H9 (cell line): ENCODE results near the gene OR56A1. TPM values are rescaled to one million over a fixed set of nuclear protein-coding genes. Genes with fewer than 3 reads are reported as not detected.

ENCODE experiments used
- DNase-seq: peaks from one replicate; pipeline ENCODE4 v3.0.0-alpha.2; 2017
- H2AFZ ChIP-seq: one replicate; pipeline ENCODE4 v1.6.1; 2013; ENCODE audit warnings: mild to moderate bottlenecking, low read length, control low read depth, moderate library complexity
- H2AK5ac ChIP-seq: 2 replicates; pipeline ENCODE4 v1.6.1; 2013; ENCODE audit warnings: low read length, control low read depth, mixed read lengths; ENCODE audit not compliant: insufficient read length
- H2BK120ac ChIP-seq: one replicate; pipeline ENCODE4 v1.6.1; 2013; ENCODE audit warnings: low read depth, mild to moderate bottlenecking, low read length, control low read depth, inconsistent platforms; ENCODE audit not compliant: poor library complexity, severe bottlenecking
- H2BK12ac ChIP-seq: 2 replicates; pipeline ENCODE4 v1.6.1; 2013; ENCODE audit warnings: low read length, control low read depth, mixed read lengths, low read depth; ENCODE audit not compliant: insufficient read length
- H2BK15ac ChIP-seq: 2 replicates; pipeline ENCODE4 v1.6.1; 2013; ENCODE audit warnings: low read depth, low read length, control low read depth
- H2BK20ac ChIP-seq: one replicate; pipeline ENCODE4 v1.6.1; 2013; ENCODE audit warnings: low read depth, mild to moderate bottlenecking, low read length, control low read depth, inconsistent platforms; ENCODE audit not compliant: poor library complexity, severe bottlenecking
- H2BK5ac ChIP-seq: 2 replicates; pipeline ENCODE4 v1.6.1; 2013; ENCODE audit warnings: low read length, control low read depth, mixed read lengths; ENCODE audit not compliant: insufficient read length
- H3K14ac ChIP-seq: 2 replicates; pipeline ENCODE4 v1.6.1; 2013; ENCODE audit warnings: low read length, control low read depth; ENCODE audit not compliant: insufficient read depth
- H3K18ac ChIP-seq: 2 replicates; pipeline ENCODE4 v1.6.1; 2013; ENCODE audit warnings: low read depth, mild to moderate bottlenecking, mixed read lengths, low read length, control low read depth; ENCODE audit not compliant: insufficient read length
- H3K23ac ChIP-seq: 2 replicates; pipeline ENCODE4 v1.6.1; 2013; ENCODE audit warnings: low read length, control low read depth, mixed read lengths, low read depth; ENCODE audit not compliant: insufficient read length
- H3K23me2 ChIP-seq: 2 replicates; pipeline ENCODE4 v1.6.1; 2013; ENCODE audit warnings: low read depth, mild to moderate bottlenecking, mixed read lengths, low read length, control low read depth; ENCODE audit not compliant: insufficient read length, poor library complexity, severe bottlenecking
- H3K27ac ChIP-seq: 2 replicates; pipeline ENCODE4 v1.5.1; 2013; ENCODE audit warnings: low read length, control low read depth, mixed read lengths, low read depth; ENCODE audit not compliant: insufficient read length
- H3K27me3 ChIP-seq: 2 replicates; pipeline ENCODE4 v1.6.1; 2013; ENCODE audit warnings: low read length, control low read depth, inconsistent platforms; ENCODE audit not compliant: insufficient read depth
- H3K4ac ChIP-seq: 2 replicates; pipeline ENCODE4 v1.6.1; 2013; ENCODE audit warnings: low read depth, mild to moderate bottlenecking, control low read depth, inconsistent platforms, low read length, moderate library complexity
- H3K4me1 ChIP-seq: 2 replicates; pipeline ENCODE4 v1.6.1; 2013; ENCODE audit warnings: low read length, control low read depth, inconsistent platforms; ENCODE audit not compliant: insufficient read depth
- H3K4me2 ChIP-seq: 2 replicates; pipeline ENCODE4 v1.6.1; 2013; ENCODE audit warnings: low read length, control low read depth, mixed read lengths; ENCODE audit not compliant: insufficient read length, insufficient read depth
- H3K56ac ChIP-seq: 2 replicates; pipeline ENCODE4 v1.6.1; 2013; ENCODE audit warnings: low read depth, mild to moderate bottlenecking, mixed read lengths, low read length, control low read depth; ENCODE audit not compliant: insufficient read length
- H3K79me1 ChIP-seq: 2 replicates; pipeline ENCODE4 v1.6.1; 2013; ENCODE audit warnings: low read depth, mild to moderate bottlenecking, moderate library complexity, low read length, control low read depth, inconsistent platforms; ENCODE audit not compliant: insufficient read depth, poor library complexity, severe bottlenecking
- H3K79me2 ChIP-seq: 2 replicates; pipeline ENCODE4 v1.6.1; 2013; ENCODE audit warnings: low read length, control low read depth, inconsistent platforms; ENCODE audit not compliant: insufficient read depth
- H3K9ac ChIP-seq: 2 replicates; pipeline ENCODE4 v1.6.1; 2013; ENCODE audit warnings: low read length, control low read depth, mixed read lengths; ENCODE audit not compliant: insufficient read length; ENCODE audit errors: extremely low read depth
- H3K9me3 ChIP-seq: one replicate; pipeline ENCODE4 v1.6.1; 2013; ENCODE audit warnings: low read depth, low read length, inconsistent platforms; ENCODE audit not compliant: control insufficient read depth
- H3T11ph ChIP-seq: one replicate; pipeline ENCODE4 v1.6.1; 2013; ENCODE audit warnings: mild to moderate bottlenecking, low read length, control low read depth, inconsistent platforms
- H4K20me1 ChIP-seq: one replicate; pipeline ENCODE4 v1.6.1; 2013; ENCODE audit not compliant: control insufficient read depth, insufficient read length, insufficient read depth
- H4K5ac ChIP-seq: 2 replicates; pipeline ENCODE4 v1.6.1; 2013; ENCODE audit warnings: low read depth, mild to moderate bottlenecking, mixed read lengths, low read length, control low read depth; ENCODE audit not compliant: insufficient read length
- H4K8ac ChIP-seq: replicated peaks from 2 replicates; pipeline ENCODE4 v1.6.1; 2013; ENCODE audit warnings: low read length, control low read depth, mixed read lengths, low read depth; ENCODE audit not compliant: insufficient read length
- H4K91ac ChIP-seq: 2 replicates; pipeline ENCODE4 v1.6.1; 2013; ENCODE audit warnings: low read depth, mild to moderate bottlenecking, moderate library complexity, mixed read lengths, low read length, control low read depth; ENCODE audit not compliant: insufficient read length
- H3K27ac Mint-ChIP-seq, 3 experiments: 2 replicates in 2 of 3; 3 replicates in 1 of 3; pipeline ENCODE4 v1.8.0; 2020 to 2021; ENCODE audit warnings: mixed read lengths in 3 of 3, mild to moderate bottlenecking in 1 of 3, moderate library complexity in 1 of 3
- H3K27me3 Mint-ChIP-seq: 2 replicates; pipeline ENCODE4 v1.8.0; 2021; ENCODE audit warnings: low read depth, mild to moderate bottlenecking, moderate library complexity, mixed read lengths
- H3K36me3 Mint-ChIP-seq, 3 experiments: 2 replicates in 2 of 3; 3 replicates in 1 of 3; pipeline ENCODE4 v1.8.0; 2020 to 2021; ENCODE audit warnings: low read depth in 3 of 3, mixed read lengths in 3 of 3; ENCODE audit not compliant: insufficient read depth in 1 of 3
- H3K4me1 Mint-ChIP-seq, 2 experiments: 2 replicates each; pipeline ENCODE4 v1.8.0; 2020; ENCODE audit warnings: mixed read lengths in 2 of 2
- H3K4me3 Mint-ChIP-seq, 2 experiments: 2 replicates in 1 of 2; 3 replicates in 1 of 2; pipeline ENCODE4 v1.8.0; 2020 to 2021; ENCODE audit warnings: mild to moderate bottlenecking in 2 of 2, mixed read lengths in 2 of 2, moderate library complexity in 1 of 2
- H3K9me3 Mint-ChIP-seq, 2 experiments: 2 replicates in 1 of 2; 3 replicates in 1 of 2; pipeline ENCODE4 v1.8.0; 2020; ENCODE audit warnings: mild to moderate bottlenecking in 2 of 2, mixed read lengths in 2 of 2, moderate library complexity in 1 of 2
- WGBS: extraction: QIAGEN DNeasy Blood & Tissue Kit; methylation state at CpG from one replicate; pipeline ENCODE4 v1.1.7; 2013; ENCODE audit warnings: missing lambda C conversion rate, low lambda C conversion rate, mixed read lengths; ENCODE audit not compliant: insufficient read length; ENCODE audit errors: extremely low coverage; 5-methylcytosine and 5-hydroxymethylcytosine counted together
- total RNA-seq: library from RNA; stranded (reverse); gene quantifications from 2 replicates; pipeline ENCODE4 v1.2.1, GENCODE V29; 2021
- TF ChIP-seq, protein P1 (sequence below): fragments of 200-600 bp; sonication (generic); conservative IDR thresholded peaks from 3 replicates; pipeline ENCODE4 v1.8.0; 2021; ENCODE audit warnings: antibody characterized with exemption, mild to moderate bottlenecking

OR56A1 gene
- total RNA-seq, 1 experiment from 2014 or later, result 0.07 TPM

DNA sequence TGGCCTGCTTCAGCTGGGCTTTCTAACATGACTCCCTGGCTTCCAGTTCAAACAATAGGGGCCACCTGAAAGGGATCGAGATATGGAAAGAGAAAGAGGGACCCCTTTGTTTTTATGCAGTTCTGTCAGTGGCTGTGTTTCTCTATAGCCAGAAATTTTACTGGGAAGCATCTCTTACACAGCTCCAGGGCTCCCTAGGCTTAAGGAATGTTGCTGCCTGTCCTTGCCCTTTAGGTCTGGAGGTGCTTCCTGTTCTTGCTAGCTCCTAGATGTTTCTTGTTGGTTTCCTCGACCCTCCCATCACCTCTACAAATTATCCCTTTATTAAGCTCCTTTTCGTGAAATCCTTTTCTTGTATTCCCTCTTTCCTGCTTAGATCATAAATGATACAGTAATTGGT lies 21.8 kb upstream of the OR56A1 start:
- H4K5ac ChIP-seq, result no peak overlapping the region
- no peak overlapping the region for H2BK120ac ChIP-seq
- no peaks in the 10 kb centered on the region for H3K9me3 ChIP-seq
- no peak overlapping the region for H2AK5ac ChIP-seq
- no peak overlapping the region for H2BK12ac ChIP-seq
- Mint-ChIP-seq H3K4me1 (peaks cover 10 to 18% of the 10 kb centered on the region in 2 experiments), H3K4me3 (no peak overlapping the region), H3K9me3 (no peaks in the 10 kb centered on the region), H3K36me3 (no peaks in the 10 kb centered on the region), H3K27me3 (no peaks in the 10 kb centered on the region; the same call in 1 of the 2 replicates), H3K27ac (no peak overlapping the region; a peak in 1 of 7 replicates)
- H3K79me1 ChIP-seq, result no peaks in the 10 kb centered on the region
- H2BK15ac ChIP-seq, result no peak overlapping the region
- H2BK5ac ChIP-seq, result no peak overlapping the region
- H4K20me1 ChIP-seq, result no peaks in the 10 kb centered on the region
- no peak overlapping the region for H3K23ac ChIP-seq
- H3K4ac ChIP-seq, result no peak overlapping the region
- H4K91ac ChIP-seq, result no peak overlapping the region
- H3K4me1 ChIP-seq, result no peaks in the 10 kb centered on the region
- no peak overlapping the region for H2AFZ ChIP-seq
- H4K8ac ChIP-seq, result no peak overlapping the region
- H3K27ac ChIP-seq, result no peak overlapping the region
- no peak overlapping the region for H3K9ac ChIP-seq
- no peaks in the 10 kb centered on the region for H3K79me2 ChIP-seq
- TF ChIP-seq, protein P1, sequence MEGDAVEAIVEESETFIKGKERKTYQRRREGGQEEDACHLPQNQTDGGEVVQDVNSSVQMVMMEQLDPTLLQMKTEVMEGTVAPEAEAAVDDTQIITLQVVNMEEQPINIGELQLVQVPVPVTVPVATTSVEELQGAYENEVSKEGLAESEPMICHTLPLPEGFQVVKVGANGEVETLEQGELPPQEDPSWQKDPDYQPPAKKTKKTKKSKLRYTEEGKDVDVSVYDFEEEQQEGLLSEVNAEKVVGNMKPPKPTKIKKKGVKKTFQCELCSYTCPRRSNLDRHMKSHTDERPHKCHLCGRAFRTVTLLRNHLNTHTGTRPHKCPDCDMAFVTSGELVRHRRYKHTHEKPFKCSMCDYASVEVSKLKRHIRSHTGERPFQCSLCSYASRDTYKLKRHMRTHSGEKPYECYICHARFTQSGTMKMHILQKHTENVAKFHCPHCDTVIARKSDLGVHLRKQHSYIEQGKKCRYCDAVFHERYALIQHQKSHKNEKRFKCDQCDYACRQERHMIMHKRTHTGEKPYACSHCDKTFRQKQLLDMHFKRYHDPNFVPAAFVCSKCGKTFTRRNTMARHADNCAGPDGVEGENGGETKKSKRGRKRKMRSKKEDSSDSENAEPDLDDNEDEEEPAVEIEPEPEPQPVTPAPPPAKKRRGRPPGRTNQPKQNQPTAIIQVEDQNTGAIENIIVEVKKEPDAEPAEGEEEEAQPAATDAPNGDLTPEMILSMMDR, result no peak
- H3K14ac ChIP-seq, result no peak overlapping the region
- WGBS, result no CpG with 5 or more reads among the region's 3 CpGs
- no peaks in the 10 kb centered on the region for H3K23me2 ChIP-seq
- no peaks in the 10 kb centered on the region for H3K27me3 ChIP-seq
- H3K18ac ChIP-seq, result no peak overlapping the region
- DNase-seq, result no peak
- H2BK20ac ChIP-seq, result no peak overlapping the region
- no peak overlapping the region for H3K4me2 ChIP-seq
- H3T11ph ChIP-seq, result no peak overlapping the region
- H3K56ac ChIP-seq, result no peak overlapping the region
